B cell (primary cell): ENCODE measurements around the gene ENTPD1. TPM values are rescaled to one million over a fixed set of nuclear protein-coding genes. Genes with fewer than 3 reads are reported as not detected.
A peak's percentile ranks its signal among the peaks of the same experiment; 100 is the strongest.

Experiments used
- ATAC-seq: fragments of 200-7000 bp; cut with Tn5 transposase; one replicate; pipeline ENCODE4 v1.10.0; 2021; ENCODE audit warnings: low read depth, mild to moderate bottlenecking, moderate number of reproducible peaks, moderate library complexity
- CTCF ChIA-PET: fragments of 350-600 bp; sonication (Branson Sonifier 250); formaldehyde crosslinking; loops from one replicate; lab custom pipeline; 2021; ENCODE audit warnings: antibody characterized with exemption, inconsistent platforms; lab: Charles Lee
- POLR2A ChIA-PET: fragments of 350-600 bp; sonication (Branson Sonifier 250); formaldehyde crosslinking; loops from one replicate; lab custom pipeline; 2021; ENCODE audit warnings: antibody characterized with exemption; lab: Charles Lee
- DNase-seq: peaks from one replicate; pipeline ENCODE4 v3.0.0; 2013
- H2AFZ ChIP-seq: 2 replicates; pipeline ENCODE4 v1.6.1; 2012; ENCODE audit warnings: mild to moderate bottlenecking, low read depth, low read length; ENCODE audit not compliant: insufficient read depth, poor library complexity, severe bottlenecking
- H3K27ac ChIP-seq, 2 donors: 1 replicate in 1 of 2; 2 replicates in 1 of 2; pipeline ENCODE4 v1.5.1; 2012 to 2013; ENCODE audit warnings: low read length in 2 of 2, mild to moderate bottlenecking in 2 of 2, moderate library complexity in 1 of 2
- H3K27me3 ChIP-seq, 4 experiments: fragments of 200-600 bp in 1 of 4; sonication (generic) in 1 of 4; replicated peaks in 1 of 4; 1 replicate in 2 of 4; 2 replicates in 2 of 4; pipeline versions ENCODE4 v1.6.1 to v1.7.0; 2013 to 2016; ENCODE audit warnings: low read length in 3 of 4, mild to moderate bottlenecking in 2 of 4, mixed read lengths in 1 of 4, moderate library complexity in 1 of 4; ENCODE audit not compliant: insufficient read depth in 4 of 4, control insufficient read depth in 3 of 4; ENCODE audit errors: control extremely low read depth in 1 of 4
- H3K36me3 ChIP-seq, 2 experiments: replicated peaks in 1 of 2; 1 replicate in 1 of 2; 2 replicates in 1 of 2; pipeline versions ENCODE4 v1.6.1 to v1.7.1; 2013; ENCODE audit warnings: low read length in 1 of 2; ENCODE audit not compliant: insufficient read depth in 2 of 2, control insufficient read depth in 1 of 2; ENCODE audit errors: control extremely low read depth in 1 of 2, extremely low read depth in 1 of 2
- H3K4me1 ChIP-seq, 2 donors: fragments of 200-600 bp in 1 of 2; sonication (generic) in 1 of 2; 1 replicate in 1 of 2; 2 replicates in 1 of 2; pipeline versions ENCODE4 v1.5.1 to v1.6.1; 2013 to 2017; ENCODE audit warnings: low read length in 2 of 2; ENCODE audit not compliant: control insufficient read depth in 2 of 2, insufficient read depth in 2 of 2
- H3K4me2 ChIP-seq: replicated peaks from 2 replicates; pipeline ENCODE3; 2012; ENCODE audit warnings: mild to moderate bottlenecking, low read depth, low read length; ENCODE audit not compliant: poor library complexity, severe bottlenecking
- H3K4me3 ChIP-seq, 5 experiments: fragments of 200-600 bp in 1 of 5; sonication (generic) in 1 of 5; 1 replicate in 3 of 5; 2 replicates in 2 of 5; pipeline versions ENCODE4 v1.5.1 to v1.7.0; 2011 to 2016; ENCODE audit warnings: low read length in 4 of 5, mild to moderate bottlenecking in 4 of 5, low read depth in 2 of 5, control low read depth in 1 of 5, moderate library complexity in 1 of 5; ENCODE audit not compliant: insufficient read depth in 1 of 5; ENCODE audit errors: control extremely low read depth in 1 of 5, extremely low read depth in 1 of 5
- H3K79me2 ChIP-seq: fragments of 200-600 bp; sonication (generic); one replicate; pipeline ENCODE4 v1.6.0; 2016; ENCODE audit warnings: low read length; ENCODE audit not compliant: control insufficient read depth, insufficient read depth
- H3K9ac ChIP-seq: fragments of 200-600 bp; sonication (generic); 2 replicates; pipeline ENCODE4 v1.6.1; 2017; ENCODE audit warnings: mild to moderate bottlenecking, low read length, moderate library complexity
- H3K9me3 ChIP-seq, 3 donors: one replicate each; pipeline versions ENCODE4 v1.6.1 to v1.7.1; 2013; ENCODE audit warnings: low read length in 2 of 3; ENCODE audit not compliant: control insufficient read depth in 2 of 3, insufficient read depth in 1 of 3; ENCODE audit errors: control extremely low read depth in 1 of 3
- H4K20me1 ChIP-seq: 2 replicates; pipeline ENCODE4 v1.6.0; 2012; ENCODE audit warnings: mild to moderate bottlenecking, low read length; ENCODE audit not compliant: insufficient read depth, control insufficient read depth, poor library complexity, severe bottlenecking
- H3K27ac Mint-ChIP-seq: one replicate; pipeline ENCODE4 v1.8.0; 2021; ENCODE audit warnings: mixed read lengths
- H3K27me3 Mint-ChIP-seq: one replicate; pipeline ENCODE4 v1.8.0; 2021; ENCODE audit warnings: mixed read lengths
- H3K4me1 Mint-ChIP-seq: one replicate; pipeline ENCODE4 v1.8.0; 2021; ENCODE audit warnings: mixed read lengths
- H3K4me3 Mint-ChIP-seq: one replicate; pipeline ENCODE4 v1.8.0; 2021; ENCODE audit warnings: mixed read lengths
- H3K9me3 Mint-ChIP-seq: one replicate; pipeline ENCODE4 v1.8.0; 2022; ENCODE audit warnings: mixed read lengths; ENCODE audit not compliant: insufficient read depth
- CTCF ChIP-seq: fragments of 200-600 bp; IDR thresholded peaks from one replicate; pipeline ENCODE4 v1.8.0; 2022; ENCODE audit warnings: antibody characterized with exemption, mild to moderate bottlenecking
- EZH2 ChIP-seq: IDR thresholded peaks from 2 replicates; pipeline ENCODE4 v1.6.1; 2012; ENCODE audit warnings: borderline replicate concordance, low read depth, mild to moderate bottlenecking, moderate library complexity, low read length; ENCODE audit not compliant: insufficient read depth, poor library complexity, severe bottlenecking
- WGBS: methylation state at CpG from one replicate; pipeline ENCODE4 v1.1.5; 2013; ENCODE audit warnings: missing lambda C conversion rate; ENCODE audit not compliant: insufficient coverage; 5-methylcytosine and 5-hydroxymethylcytosine counted together
- intact Hi-C: fragments of 100-400 bp; cut with micrococcal nuclease; formaldehyde crosslinking; loops from one replicate; pipeline ENCODE4 v1.10.0; 2022
- polyA plus RNA-seq: library from polyadenylated mRNA; depleted of rRNA; stranded (reverse); fragments of >200 nt; gene quantifications from 2 replicates; pipeline ENCODE4 v1.2.3, GENCODE V29; 2012
- total RNA-seq, 2 donors: library from RNA; stranded (reverse); fragments of 120-200 nt in 1 of 2; gene quantifications; 1 replicate in 1 of 2; 2 replicates in 1 of 2; pipeline versions ENCODE4 v1.2.3 to v1.2.4, GENCODE V29; 2013 to 2022

The ENTPD1 gene
- total and polyA plus RNA-seq, 2 donors (not counting 1 experiment from before 2014, with no cell fraction given): 25.9 to 96.3 TPM

DNA sequence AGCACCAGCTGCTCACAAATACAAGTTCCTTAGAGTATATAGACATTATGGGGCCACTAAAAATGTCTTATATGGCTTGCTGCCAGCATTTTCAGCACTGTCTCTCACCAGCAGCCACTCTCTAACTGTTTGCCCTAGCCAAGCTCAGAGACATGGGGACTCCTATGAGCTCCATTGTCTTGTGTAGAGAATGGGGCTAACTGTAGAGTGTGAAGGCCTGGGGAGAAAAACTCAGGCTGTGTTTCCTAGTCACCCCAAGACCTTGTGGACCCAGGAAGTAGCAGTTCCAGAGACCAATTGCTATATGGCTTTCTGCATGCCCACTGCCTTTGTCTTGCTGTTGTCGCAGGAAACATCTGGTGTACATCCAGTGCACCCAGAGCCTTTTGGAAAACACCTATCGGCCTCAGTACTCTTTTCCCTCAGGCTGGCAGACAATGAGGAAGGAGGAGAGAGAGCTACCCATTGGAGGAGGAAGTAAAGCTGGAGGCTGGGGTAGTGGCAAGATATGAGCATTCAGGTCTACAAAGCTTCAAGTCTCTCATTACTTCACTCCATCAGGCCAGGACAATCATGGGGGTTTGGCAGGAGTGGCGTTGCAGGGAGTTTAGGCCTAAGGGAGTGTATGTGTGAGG, 28.4 kb downstream of the ENTPD1 start:
- Histone ChIP-seq H3K27ac (peak overlapping the region; percentile 92 to 96), H3K9me3 (no peaks in the 10 kb centered on the region), H2AFZ (no peak overlapping the region), H3K4me1 (peaks cover 72 to 73% of the 10 kb centered on the region in 2 donors), H4K20me1 (no peaks in the 10 kb centered on the region), H3K79me2 (peaks cover 90% of the 10 kb centered on the region), H3K4me2 (peak overlapping the region; percentile 56), H3K4me3 (peak overlapping the region in 1 of 5 experiments; percentile 13), H3K27me3 (no peaks in the 10 kb centered on the region), H3K36me3 (no peaks in the 10 kb centered on the region), H3K9ac (peak overlapping the region; percentile 35)
- Mint-ChIP-seq H3K4me1 (peaks cover 89% of the 10 kb centered on the region), H3K4me3 (peak overlapping the region; percentile 38), H3K27ac (peak overlapping the region; percentile 92), H3K9me3 (no peaks in the 10 kb centered on the region), H3K27me3 (no peaks in the 10 kb centered on the region)
- peak; percentile 62 for DNase-seq
- ChIA-PET POLR2A (interaction anchor here (0.5 to 1.6 kb wide), 7 partner anchors 25 to 942 kb away, joined by 3 to 6 read pairs (median 3); no protein-coding TSS in a partner anchor), CTCF (interaction anchor here (0.6 to 6.0 kb wide), 15 partner anchors 9 to 90 kb away, joined by 3 to 42 read pairs (median 5); partner anchors contain the start of genes ENTPD1 and TCTN3)
- WGBS: 63% methylated on average over 2 of the region's 3 CpGs
- intact Hi-C loops: no loop called here
- TF ChIP-seq CTCF (no peak), EZH2 (no peak)
- ATAC-seq: peak; percentile 39

- WGBS: no CpG with 5 or more reads among the region's 1 CpG
- Mint-ChIP-seq H3K4me3 (peak overlapping the region; percentile 61), H3K27ac (peak overlapping the region; percentile 92), H3K9me3 (no peaks in the 10 kb centered on the region), H3K4me1 (peaks cover 87% of the 10 kb centered on the region), H3K27me3 (no peaks in the 10 kb centered on the region)
- Histone ChIP-seq H3K9me3 (no peaks in the 10 kb centered on the region), H3K9ac (peak overlapping the region; percentile 35), H3K4me1 (peaks cover 68 to 74% of the 10 kb centered on the region in 2 donors), H3K36me3 (no peaks in the 10 kb centered on the region), H3K27ac (peak overlapping the region; percentile 92 to 96), H3K79me2 (peaks cover 91% of the 10 kb centered on the region), H3K4me2 (peak overlapping the region; percentile 56), H3K4me3 (no peak overlapping the region), H4K20me1 (no peaks in the 10 kb centered on the region), H2AFZ (no peak overlapping the region), H3K27me3 (no peaks in the 10 kb centered on the region)
- POLR2A ChIA-PET: interaction anchor here (1.6 kb wide), 1 partner anchor 28 kb away, joined by 6 read pairs; no protein-coding TSS in a partner anchor
- intact Hi-C loops: loop anchor here (1.0 kb wide), 1 partner anchor 8 kb away; no protein-coding TSS in a partner anchor
- no peak for TF ChIP-seq EZH2
- TF ChIP-seq CTCF: no peak
- ATAC-seq (no peak), DNase-seq (no peak)
- CTCF ChIA-PET: interaction anchor here (0.8 to 6.0 kb wide), 9 partner anchors 8 to 91 kb away, joined by 3 to 42 read pairs (median 3); partner anchors contain the start of genes ENTPD1 and TCTN3
These were observed 29.4 kb downstream of the ENTPD1 start for GRCh38 chr10:95785317-95785716.
